Naive thymus-derived CD8-positive, alpha-beta T cell (primary cell): ENCODE results near the gene EXOSC6. TPM values are rescaled to one million over a fixed set of nuclear protein-coding genes. Genes with fewer than 3 reads are reported as not detected.
A peak's percentile ranks its signal among the peaks of the same experiment; 100 is the strongest.
"Not testable (repeated sequence)": the region's sequence is repeated elsewhere in the genome, so short reads cannot be mapped to it uniquely, and the experiment has no call there.

Source experiments
- ATAC-seq, 2 donors: fragments of 150-1000 bp; cut with Tn5 transposase in 1 of 2; sonication (Bioruptor Pico), chemical (Tn5 transposase) in 1 of 2; 1 replicate in 1 of 2; 2 replicates in 1 of 2; pipeline ENCODE4 v1.10.0; 2021; ENCODE audit warnings: mild to moderate bottlenecking in 2 of 2, moderate library complexity in 2 of 2
- POLR2A ChIA-PET: fragments of 350-600 bp; sonication (Branson Sonifier 250); formaldehyde crosslinking; loops from one replicate; lab custom pipeline; 2021; ENCODE audit warnings: antibody characterized with exemption; lab: Charles Lee
- DNase-seq, 10 donors: peaks; one replicate each; pipeline versions ENCODE4 v3.0.0 to v3.0.0-alpha.2; 2020 to 2022
- H3K27ac Mint-ChIP-seq, 10 donors: one replicate each; pipeline ENCODE4 v1.8.0; 2020 to 2022; ENCODE audit warnings: mild to moderate bottlenecking in 10 of 10, mixed read lengths in 10 of 10, moderate library complexity in 4 of 10, inconsistent platforms in 1 of 10
- H3K27me3 Mint-ChIP-seq, 5 donors: one replicate each; pipeline ENCODE4 v1.8.0; 2021 to 2022; ENCODE audit warnings: mixed read lengths in 5 of 5
- H3K36me3 Mint-ChIP-seq, 3 donors: one replicate each; pipeline ENCODE4 v1.8.0; 2020 to 2022; ENCODE audit warnings: mixed read lengths in 3 of 3, mild to moderate bottlenecking in 2 of 3, inconsistent platforms in 1 of 3
- H3K4me1 Mint-ChIP-seq, 4 donors: one replicate each; pipeline ENCODE4 v1.8.0; 2021 to 2022; ENCODE audit warnings: mixed read lengths in 4 of 4
- H3K4me3 Mint-ChIP-seq, 10 donors: one replicate each; pipeline ENCODE4 v1.8.0; 2020 to 2022; ENCODE audit warnings: mild to moderate bottlenecking in 10 of 10, mixed read lengths in 10 of 10, moderate library complexity in 6 of 10, inconsistent platforms in 1 of 10
- H3K9me3 Mint-ChIP-seq, 9 donors: one replicate each; pipeline ENCODE4 v1.8.0; 2020 to 2022; ENCODE audit warnings: mixed read lengths in 9 of 9, mild to moderate bottlenecking in 3 of 9, inconsistent platforms in 1 of 9, moderate library complexity in 1 of 9
- polyA plus RNA-seq, 3 donors: library from polyadenylated mRNA; unstranded; fragments of 300-500 nt; fragmentation: Illumina TruSeq; gene quantifications; one replicate each; pipeline ENCODE4 v1.2.3, GENCODE V29; 2021
- total RNA-seq, 8 experiments: library from RNA in 2 of 8; stranded (reverse) in 2 of 8; gene quantifications; one replicate each; pipeline ENCODE4 v1.2.3 and lab custom pipeline; 2021 to 2026

Gene EXOSC6
- total and polyA plus RNA-seq, 5 experiments from 2014 or later = 8.0 to 39.3 (median 18.0) TPM

GRCh38 chr16:70253291-70254106 lies 1.8 kb upstream of the EXOSC6 start:
- no peak overlapping the region for H3K4me3 Mint-ChIP-seq

GRCh38 chr16:70252355-70252988 lies 732 bp upstream of the EXOSC6 start:
- peaks cover 4 to 27% (median 16%) of the 10 kb centered on the region in 4 donors for H3K4me1 Mint-ChIP-seq
- no peak for ATAC-seq
- H3K36me3 Mint-ChIP-seq = peaks cover 0 to 46% (median 3%) of the 10 kb centered on the region in 3 donors
- POLR2A ChIA-PET = interaction anchor here (0.5 to 1.9 kb wide), 6 partner anchors 8 to 862 kb away, joined by 3 to 10 read pairs (median 3); partner anchors contain the start of gene DDX19A
- no peaks in the 10 kb centered on the region for H3K9me3 Mint-ChIP-seq
- H3K27ac Mint-ChIP-seq = peak overlapping the region in 7 of 10 donors; percentile 15 to 98 (median 87)
- no peaks in the 10 kb centered on the region for H3K27me3 Mint-ChIP-seq
- DNase-seq = no peak
- H3K4me3 Mint-ChIP-seq = peak overlapping the region in 7 of 10 donors; percentile 15 to 95 (median 83)

More at GRCh38 chr16:70253291-70254106, 1.8 kb upstream of the EXOSC6 start:
- no peaks in the 10 kb centered on the region for H3K27me3 Mint-ChIP-seq
- peak overlapping the region in 4 of 10 donors; percentile 44 to 68 (median 53) for H3K27ac Mint-ChIP-seq
- ATAC-seq (no peak), DNase-seq (peak in 6 of 10 donors; percentile 10 to 65 (median 18))
- peaks cover 0 to 52% (median 3%) of the 10 kb centered on the region in 3 donors for H3K36me3 Mint-ChIP-seq
- POLR2A ChIA-PET = interaction anchor here (0.5 to 1.6 kb wide), 3 partner anchors 28 to 863 kb away, joined by 3 to 8 read pairs (median 8); partner anchors contain the start of gene AARS1
- H3K4me1 Mint-ChIP-seq = peaks cover 4 to 19% (median 13%) of the 10 kb centered on the region in 4 donors
- no peaks in the 10 kb centered on the region for H3K9me3 Mint-ChIP-seq

- Mint-ChIP-seq H3K4me3 (peak overlapping the region; percentile 76 to 88 (median 81)), H3K4me1 (peaks cover 4 to 36% (median 18%) of the 10 kb centered on the region in 4 donors), H3K9me3 (no peaks in the 10 kb centered on the region), H3K36me3 (peaks cover 0 to 38% (median 3%) of the 10 kb centered on the region in 3 donors), H3K27ac (peak overlapping the region; percentile 57 to 91 (median 86)), H3K27me3 (no peaks in the 10 kb centered on the region)
- ATAC-seq (peak; percentile 56 to 61), DNase-seq (peak in 7 of 10 donors; percentile 16 to 66 (median 27))
- POLR2A ChIA-PET = interaction anchor here (0.6 to 2.4 kb wide), 10 partner anchors 9 to 1376 kb away, joined by 3 to 10 read pairs (median 4); partner anchors contain the start of genes AARS1 and DDX19A
Observed at GRCh38 chr16:70250748-70251628, 752 bp downstream of the EXOSC6 start.

GRCh38 chr16:70249697-70250096 lies 2.0 kb downstream of the EXOSC6 start:
- H3K27ac Mint-ChIP-seq = peak overlapping the region in 8 of 10 donors; percentile 15 to 79 (median 56)
- H3K36me3 Mint-ChIP-seq = peaks cover 0 to 27% (median 3%) of the 10 kb centered on the region in 3 donors
- peak overlapping the region; percentile 33 to 83 (median 66) for H3K4me3 Mint-ChIP-seq
- H3K4me1 Mint-ChIP-seq = peaks cover 4 to 40% (median 20%) of the 10 kb centered on the region in 4 donors
- not testable (repeated sequence) for ATAC-seq, DNase-seq, H3K9me3 Mint-ChIP-seq, H3K27me3 Mint-ChIP-seq
- POLR2A ChIA-PET = interaction anchor here (2.4 kb wide), 1 partner anchor 50 kb away, joined by 5 read pairs; no protein-coding TSS in a partner anchor

GRCh38 chr16:70238773-70239172 lies 13.0 kb downstream of the EXOSC6 start:
- Mint-ChIP-seq H3K36me3 (peaks cover 0 to 58% (median 4%) of the 10 kb centered on the region in 3 donors), H3K4me3 (peak overlapping the region in 1 of 10 donors; percentile 9), H3K27ac (peak overlapping the region in 2 of 10 donors; percentile 20 to 48)
- ATAC-seq, POLR2A ChIA-PET, H3K27me3 Mint-ChIP-seq, DNase-seq, H3K9me3 Mint-ChIP-seq, H3K4me1 Mint-ChIP-seq: not testable (repeated sequence)

GRCh38 chr16:70231831-70232230 lies 19.9 kb downstream of the EXOSC6 start:
- ATAC-seq, DNase-seq, H3K27ac Mint-ChIP-seq, H3K9me3 Mint-ChIP-seq, H3K4me1 Mint-ChIP-seq, H3K4me3 Mint-ChIP-seq, H3K27me3 Mint-ChIP-seq, POLR2A ChIA-PET: not testable (repeated sequence)
- H3K36me3 Mint-ChIP-seq = peaks cover 0 to 81% (median 8%) of the 10 kb centered on the region in 3 donors

GRCh38 chr16:70226024-70226423 lies 25.7 kb downstream of the EXOSC6 start:
- H3K36me3 Mint-ChIP-seq = peaks cover 0 to 75% (median 0%) of the 10 kb centered on the region in 3 donors
- H3K27ac Mint-ChIP-seq, ATAC-seq, POLR2A ChIA-PET, H3K27me3 Mint-ChIP-seq, H3K4me3 Mint-ChIP-seq, H3K9me3 Mint-ChIP-seq, DNase-seq, H3K4me1 Mint-ChIP-seq: not testable (repeated sequence)

GRCh38 chr16:70225430-70225829 lies 26.3 kb downstream of the EXOSC6 start:
- H3K4me1 Mint-ChIP-seq, H3K9me3 Mint-ChIP-seq, ATAC-seq, POLR2A ChIA-PET, H3K4me3 Mint-ChIP-seq, H3K27me3 Mint-ChIP-seq, DNase-seq: not testable (repeated sequence)
- peaks cover 0 to 71% (median 0%) of the 10 kb centered on the region in 3 donors for H3K36me3 Mint-ChIP-seq
- peak overlapping the region in 1 of 10 donors; percentile 21 for H3K27ac Mint-ChIP-seq

- H3K4me1 Mint-ChIP-seq, H3K9me3 Mint-ChIP-seq, DNase-seq, POLR2A ChIA-PET, ATAC-seq, H3K4me3 Mint-ChIP-seq, H3K27me3 Mint-ChIP-seq, H3K27ac Mint-ChIP-seq: not testable (repeated sequence)
- peaks cover 0 to 75% (median 0%) of the 10 kb centered on the region in 3 donors for H3K36me3 Mint-ChIP-seq
Observed at GRCh38 chr16:70224645-70225044, 27.1 kb downstream of the EXOSC6 start.

GRCh38 chr16:70223971-70224513 lies 27.7 kb downstream of the EXOSC6 start:
- Mint-ChIP-seq H3K36me3 (peaks cover 0 to 74% (median 0%) of the 10 kb centered on the region in 3 donors), H3K27ac (peak overlapping the region in 5 of 10 donors; percentile 21 to 75 (median 33))
- POLR2A ChIA-PET, H3K4me1 Mint-ChIP-seq, H3K4me3 Mint-ChIP-seq, H3K27me3 Mint-ChIP-seq, ATAC-seq, DNase-seq, H3K9me3 Mint-ChIP-seq: not testable (repeated sequence)

GRCh38 chr16:70223216-70223615 lies 28.5 kb downstream of the EXOSC6 start:
- H3K4me3 Mint-ChIP-seq, DNase-seq, POLR2A ChIA-PET, H3K9me3 Mint-ChIP-seq, ATAC-seq, H3K27me3 Mint-ChIP-seq, H3K4me1 Mint-ChIP-seq: not testable (repeated sequence)
- Mint-ChIP-seq H3K36me3 (peaks cover 0 to 73% (median 0%) of the 10 kb centered on the region in 3 donors), H3K27ac (peak overlapping the region in 5 of 10 donors; percentile 21 to 75 (median 56))
